HEK293T (cell line): ENCODE measurements around the gene CYP17A1.

ENCODE experiments used
- ELF4 ChIP-seq: fragments of 450-650 bp; IDR thresholded peaks from 2 replicates; pipeline ENCODE4 v1.6.1; 2017; ENCODE audit warnings: antibody characterized with exemption
- FOXM1 ChIP-seq: fragments of 450-650 bp; IDR thresholded peaks from 2 replicates; pipeline ENCODE4 v1.6.1; 2017; ENCODE audit warnings: mild to moderate bottlenecking, borderline replicate concordance
- HDGF ChIP-seq: fragments of 450-650 bp; IDR thresholded peaks from 2 replicates; pipeline ENCODE4 v1.6.1; 2017; ENCODE audit warnings: antibody characterized with exemption, borderline replicate concordance
- NFRKB ChIP-seq: fragments of 450-650 bp; IDR thresholded peaks from 2 replicates; pipeline ENCODE4 v1.6.1; 2016; ENCODE audit warnings: mild to moderate bottlenecking, moderate library complexity
- SP1 ChIP-seq: fragments of 450-650 bp; IDR thresholded peaks from 2 replicates; pipeline ENCODE4 v1.6.1; 2017
- SUZ12 ChIP-seq: fragments of 450-650 bp; IDR thresholded peaks from 2 replicates; pipeline ENCODE4 v1.6.1; 2016; ENCODE audit warnings: mild to moderate bottlenecking
- TARDBP ChIP-seq: fragments of 450-650 bp; IDR thresholded peaks from 2 replicates; pipeline ENCODE4 v1.6.1; 2016
- TF ChIP-seq, protein P1 (sequence below): fragments of 450-650 bp; IDR thresholded peaks from 2 replicates; pipeline ENCODE4 v1.6.1; 2016

DNA sequence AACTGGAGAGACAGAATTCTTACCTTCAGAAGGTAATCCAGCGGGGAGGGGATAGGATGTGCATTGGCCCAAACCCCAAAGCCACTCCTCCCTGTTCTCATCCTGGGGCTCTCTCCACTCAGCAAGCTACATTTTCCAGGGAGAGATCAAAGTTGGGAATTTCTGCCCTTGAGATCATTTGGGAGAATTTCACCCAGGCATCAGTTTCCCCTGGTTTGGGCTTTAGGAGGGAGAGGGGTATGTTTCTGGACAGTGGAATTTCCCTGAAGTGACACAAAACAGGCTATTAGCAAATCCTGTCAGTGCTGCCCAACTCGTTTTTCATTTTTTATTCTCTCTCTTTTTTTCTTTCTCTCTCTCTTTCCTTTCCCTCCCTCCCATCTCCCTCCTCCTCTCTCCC lies 35.7 kb downstream of the CYP17A1 start:
- TF ChIP-seq SP1 (no peak), ELF4 (no peak), HDGF (no peak), NFRKB (no peak), FOXM1 (no peak), SUZ12 (no peak), TARDBP (no peak)
- TF ChIP-seq, protein P1, sequence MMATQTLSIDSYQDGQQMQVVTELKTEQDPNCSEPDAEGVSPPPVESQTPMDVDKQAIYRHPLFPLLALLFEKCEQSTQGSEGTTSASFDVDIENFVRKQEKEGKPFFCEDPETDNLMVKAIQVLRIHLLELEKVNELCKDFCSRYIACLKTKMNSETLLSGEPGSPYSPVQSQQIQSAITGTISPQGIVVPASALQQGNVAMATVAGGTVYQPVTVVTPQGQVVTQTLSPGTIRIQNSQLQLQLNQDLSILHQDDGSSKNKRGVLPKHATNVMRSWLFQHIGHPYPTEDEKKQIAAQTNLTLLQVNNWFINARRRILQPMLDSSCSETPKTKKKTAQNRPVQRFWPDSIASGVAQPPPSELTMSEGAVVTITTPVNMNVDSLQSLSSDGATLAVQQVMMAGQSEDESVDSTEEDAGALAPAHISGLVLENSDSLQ = no peak
